H1 (cell line): ENCODE results near the gene FNDC1. TPM values are rescaled to one million over a fixed set of nuclear protein-coding genes. Genes with fewer than 3 reads are reported as not detected.

Experiments
- ATF3 ChIP-seq: IDR thresholded peaks from 2 replicates; pipeline ENCODE4 v1.6.1; 2011; ENCODE audit warnings: low read depth, mild to moderate bottlenecking, low read length; ENCODE audit not compliant: insufficient read depth
- CBX5 ChIP-seq: fragments of 300-800, 300-1000 bp; sonication (generic); IDR thresholded peaks from 2 replicates; pipeline ENCODE4 v1.7.1; 2016; ENCODE audit warnings: antibody characterized with exemption, low read length, low read depth
- CBX8 ChIP-seq: fragments of 300-800, 300-1000 bp; sonication (generic); IDR thresholded peaks from 2 replicates; pipeline ENCODE4 v1.7.1; 2016; ENCODE audit warnings: low read depth, low read length, borderline replicate concordance
- CTBP2 ChIP-seq: IDR thresholded peaks from 2 replicates; pipeline ENCODE4 v1.7.0; 2011; ENCODE audit warnings: borderline replicate concordance, mild to moderate bottlenecking, moderate library complexity, mixed read lengths, low read length; ENCODE audit not compliant: insufficient read depth, insufficient read length
- EZH2 ChIP-seq: fragments of 200-600 bp; sonication (generic); IDR thresholded peaks from 2 replicates; pipeline ENCODE4 v1.7.1; 2012; ENCODE audit warnings: low read depth, mild to moderate bottlenecking, moderate library complexity, low read length, inconsistent platforms; ENCODE audit not compliant: severe bottlenecking
- GABPA ChIP-seq: IDR thresholded peaks from 2 replicates; pipeline ENCODE4 v1.6.1; 2011; ENCODE audit warnings: mild to moderate bottlenecking, low read length, moderate library complexity, borderline replicate concordance; ENCODE audit not compliant: insufficient read depth
- KDM1A ChIP-seq: fragments of 200-600, 300-600 bp; sonication (generic); IDR thresholded peaks from 2 replicates; pipeline ENCODE4 v1.7.1; 2016; ENCODE audit warnings: mild to moderate bottlenecking, low read length, borderline replicate concordance
- KDM4A ChIP-seq: IDR thresholded peaks from one replicate; pipeline ENCODE4 v1.7.1; 2012; ENCODE audit warnings: low read depth, mild to moderate bottlenecking, moderate library complexity, low read length, inconsistent platforms; ENCODE audit not compliant: severe bottlenecking
- MAX ChIP-seq: IDR thresholded peaks from 2 replicates; pipeline ENCODE4 v1.6.1; 2012; ENCODE audit warnings: inconsistent platforms
- POU5F1 ChIP-seq: IDR thresholded peaks from 2 replicates; pipeline ENCODE4 v1.6.1; 2011; ENCODE audit warnings: low read depth, mild to moderate bottlenecking, low read length, moderate library complexity
- RBBP5 ChIP-seq: IDR thresholded peaks from 2 replicates; pipeline ENCODE4 v1.7.1; 2012; ENCODE audit warnings: low read depth, mild to moderate bottlenecking, inconsistent platforms, low read length, moderate library complexity, borderline replicate concordance
- RXRA ChIP-seq: IDR thresholded peaks from 2 replicates; pipeline ENCODE4 v1.6.1; 2011; ENCODE audit warnings: low read depth, mild to moderate bottlenecking, low read length, moderate library complexity; ENCODE audit not compliant: insufficient read depth
- USF2 ChIP-seq: IDR thresholded peaks from 2 replicates; pipeline ENCODE4 v1.6.1; 2011; ENCODE audit warnings: low read length, improper control_type of control experiment
- YY1 ChIP-seq: IDR thresholded peaks from 2 replicates; pipeline ENCODE4 v1.6.1; 2011; ENCODE audit warnings: low read depth, mild to moderate bottlenecking, low read length
- ZNF274 ChIP-seq: IDR thresholded peaks from 2 replicates; pipeline ENCODE4 v1.7.0; 2012; ENCODE audit warnings: low read length, borderline replicate concordance; ENCODE audit errors: extremely low read depth
- polyA plus RNA-seq, 7 experiments: library from polyadenylated mRNA; depleted of rRNA in 3 of 7; stranded (reverse) in 5 of 7; unstranded in 2 of 7; fragments of >200 nt in 5 of 7; fragments of 200-250 nt in 2 of 7; gene quantifications; 1 replicate in 5 of 7; 2 replicates in 1 of 7; 4 replicates in 1 of 7; pipeline versions ENCODE4 v1.2.1 to v1.2.3, GENCODE V29; 2011 to 2013; ENCODE audit warnings: missing spikeins in 2 of 7, mixed read lengths in 2 of 7
- total RNA-seq: library from RNA; stranded (reverse); fragmentation: NEBNext Ultra II Directional; extraction: Animal tissue kit (Norgen Biotek cat#: 25700); gene quantifications from 2 replicates; pipeline ENCODE4 v1.2.1, GENCODE V29; 2021

The FNDC1 gene
- total and polyA plus RNA-seq, 2 of the 8 experiments (the other 6 are each of a cell fraction or from before 2014, with no cell fraction given), result 0.06 to 0.30 TPM

GRCh38 chr6:159168536-159169192, 536 bp upstream of the FNDC1 start (continued):
- peak; percentile 92 for TF ChIP-seq MAX
- peak; percentile 39 for TF ChIP-seq EZH2
- TF ChIP-seq GABPA, result no peak
- no peak for TF ChIP-seq CTBP2
- TF ChIP-seq CBX5, result no peak
- TF ChIP-seq POU5F1, result no peak
- TF ChIP-seq CBX8, result no peak
- peak; percentile 37 for TF ChIP-seq KDM4A
- TF ChIP-seq RBBP5, result no peak
- no peak for TF ChIP-seq ZNF274
- TF ChIP-seq YY1, result no peak
- TF ChIP-seq RXRA, result no peak
- no peak for TF ChIP-seq KDM1A
- TF ChIP-seq ATF3, result no peak
- no peak for TF ChIP-seq USF2
